T-helper 1 cell (primary cell): ENCODE measurements around the gene PTPRD.
"Not testable (repeated sequence)": the region's sequence is repeated elsewhere in the genome, so short reads cannot be mapped to it uniquely, and the experiment has no call there.

Source experiments
- DNase-seq, 5 donors: peaks; one replicate each; pipeline ENCODE4 v3.0.0-alpha.2; 2012 to 2020

Gene PTPRD

DNA sequence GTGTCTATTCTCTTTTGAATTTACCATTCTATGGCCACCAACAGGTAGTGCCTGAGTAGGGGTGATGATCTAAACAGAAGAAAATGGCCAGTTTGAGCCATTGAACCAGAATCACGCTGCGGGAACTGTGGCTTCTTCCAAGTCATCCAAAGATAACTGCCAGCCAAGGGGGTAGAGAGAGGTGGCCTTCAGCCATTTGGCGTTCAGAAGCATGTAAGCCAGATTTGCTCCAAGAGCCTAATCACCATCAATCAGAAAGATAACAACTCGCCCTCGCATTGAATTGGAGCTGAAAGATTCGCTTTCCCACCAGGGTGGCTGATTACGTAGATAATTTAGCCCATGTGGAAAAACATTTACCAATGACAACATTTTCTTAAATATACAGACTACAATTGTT is 1510.5 kb downstream of the PTPRD start:
- DNase-seq: no peak

DNA sequence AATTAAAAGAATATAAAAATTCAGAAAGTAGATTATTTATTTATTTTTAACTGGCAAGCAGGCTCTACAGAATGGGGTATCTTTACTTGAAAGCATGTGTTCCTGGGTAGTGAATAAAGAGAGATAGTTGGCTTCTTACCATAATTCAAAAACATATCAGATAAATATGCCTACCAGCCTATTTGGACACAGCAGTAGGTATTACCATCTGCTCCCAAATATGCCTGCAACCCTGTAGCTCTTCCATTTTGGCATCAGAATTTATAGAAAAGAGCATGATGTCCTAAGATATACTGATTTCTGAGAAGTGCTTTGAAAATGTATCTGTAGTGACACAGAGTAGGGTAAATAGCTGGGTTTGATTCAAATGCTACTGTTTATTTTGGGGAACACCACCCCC is 1512.7 kb downstream of the PTPRD start:
- no peak for DNase-seq

DNA sequence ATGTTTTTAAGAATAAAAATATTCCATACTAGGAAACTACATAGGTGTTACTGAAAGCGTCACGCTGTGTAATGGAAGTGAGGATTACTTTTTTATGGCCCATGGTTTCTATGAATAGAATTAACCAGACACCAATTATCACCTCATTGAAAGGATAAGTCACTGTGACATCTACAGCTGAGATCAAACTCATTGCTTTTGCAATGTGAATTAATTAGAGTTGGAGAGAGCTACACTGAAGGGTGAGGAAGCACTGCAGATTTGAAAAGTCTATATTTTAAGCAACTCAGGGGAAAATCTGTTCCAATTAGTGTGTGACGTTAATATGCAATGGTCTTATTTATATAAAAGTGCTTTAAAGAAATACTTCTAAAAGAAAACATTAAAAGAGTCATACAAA is 1513.2 kb downstream of the PTPRD start:
- no peak for DNase-seq

DNA sequence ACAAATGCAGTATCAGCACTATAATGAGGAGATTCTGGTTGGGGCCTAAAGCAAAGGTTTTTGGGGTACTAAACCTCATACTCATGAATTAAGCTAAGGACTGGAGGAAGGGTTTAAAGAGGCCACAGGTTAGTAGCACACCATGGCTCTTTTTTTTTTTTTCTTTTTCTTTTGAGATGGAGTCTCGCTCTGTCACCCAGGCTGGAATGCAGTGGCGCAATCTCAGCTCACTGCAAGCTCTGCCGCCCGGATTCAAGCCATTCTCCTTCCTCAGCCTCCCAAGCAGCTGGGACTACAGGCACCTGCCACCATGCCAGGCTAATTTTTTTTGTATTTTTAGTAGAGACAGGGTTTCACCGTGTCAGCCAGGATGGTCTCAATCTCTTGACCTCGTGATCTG is 1515.5 kb downstream of the PTPRD start:
- not testable (repeated sequence) for DNase-seq

DNA sequence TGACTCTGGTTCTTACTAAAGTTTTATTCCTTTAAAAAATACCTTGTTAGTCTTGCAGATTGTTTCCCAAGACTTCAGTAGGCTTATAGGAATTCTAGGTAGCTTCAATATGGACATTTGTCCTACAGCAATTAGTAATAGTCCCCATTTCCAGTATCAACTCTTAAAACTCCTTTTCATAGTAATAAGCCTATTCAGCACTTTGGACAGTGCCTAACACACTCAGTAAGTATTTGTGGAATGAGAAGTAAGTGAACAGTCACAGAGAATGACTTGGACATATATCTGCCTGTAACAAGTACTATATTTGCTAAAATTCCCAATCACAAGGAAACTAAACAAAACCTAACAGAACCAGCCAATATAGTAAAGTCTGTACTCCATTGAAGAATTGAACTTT is 1521.4 kb downstream of the PTPRD start:
- no peak for DNase-seq

DNA sequence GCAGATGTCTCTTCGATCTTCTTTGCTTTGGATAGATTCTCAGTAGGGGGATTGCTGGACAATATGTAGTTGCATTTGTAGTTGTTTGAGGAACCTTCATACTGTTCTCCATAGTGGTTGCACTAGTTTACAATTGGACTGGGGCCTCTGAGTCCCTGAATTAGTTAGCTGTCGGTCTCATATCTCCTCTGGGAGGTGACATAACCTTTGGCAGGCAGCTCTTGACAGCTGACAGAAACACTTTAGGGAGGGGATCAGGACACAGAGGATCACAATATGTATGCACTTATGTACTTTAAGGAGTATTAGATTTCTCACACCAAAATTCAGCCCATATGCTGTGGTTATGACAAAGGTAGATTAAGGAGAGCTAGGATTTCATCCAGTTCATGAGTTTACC is 1533.3 kb downstream of the PTPRD start:
- no peak for DNase-seq

DNA sequence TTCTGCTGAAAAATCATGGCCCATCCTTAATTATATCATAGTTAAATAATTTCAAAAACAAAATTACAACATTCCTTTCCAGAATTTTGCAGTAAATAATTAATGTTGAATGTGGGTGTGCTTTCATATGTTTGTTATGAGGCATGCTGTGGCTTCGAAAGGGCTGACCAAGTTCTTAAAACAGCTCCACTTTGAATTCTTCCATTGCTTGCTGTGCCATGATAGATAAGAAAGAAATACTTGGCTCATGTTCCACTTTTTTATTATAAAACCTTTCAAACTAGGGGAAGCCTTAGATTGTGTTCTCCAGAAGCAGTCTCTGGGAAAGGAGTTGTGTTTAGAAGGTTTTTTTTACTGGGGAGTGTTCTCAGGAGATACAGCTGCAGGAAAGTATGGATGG is 1534.5 kb downstream of the PTPRD start:
- DNase-seq: no peak

DNA sequence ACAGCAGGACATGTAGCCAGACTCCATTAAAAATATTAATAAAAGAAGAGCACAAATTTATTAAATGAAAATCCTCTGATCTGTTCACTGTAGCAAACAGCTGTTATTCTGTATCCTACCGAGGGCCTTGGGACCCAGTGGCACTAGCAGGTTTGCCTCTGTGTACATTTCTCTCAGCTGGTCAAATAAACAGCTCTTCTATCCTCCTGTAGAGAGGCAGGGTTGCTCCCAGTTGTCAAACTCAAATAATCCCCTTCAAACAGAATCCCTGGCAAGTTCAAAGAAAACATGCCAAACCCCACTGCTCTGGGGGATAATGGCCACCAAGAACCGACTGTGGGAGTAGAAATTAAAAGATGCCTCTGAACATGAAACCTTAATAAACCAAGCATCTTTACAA is 1551.2 kb downstream of the PTPRD start:
- no peak for DNase-seq

DNA sequence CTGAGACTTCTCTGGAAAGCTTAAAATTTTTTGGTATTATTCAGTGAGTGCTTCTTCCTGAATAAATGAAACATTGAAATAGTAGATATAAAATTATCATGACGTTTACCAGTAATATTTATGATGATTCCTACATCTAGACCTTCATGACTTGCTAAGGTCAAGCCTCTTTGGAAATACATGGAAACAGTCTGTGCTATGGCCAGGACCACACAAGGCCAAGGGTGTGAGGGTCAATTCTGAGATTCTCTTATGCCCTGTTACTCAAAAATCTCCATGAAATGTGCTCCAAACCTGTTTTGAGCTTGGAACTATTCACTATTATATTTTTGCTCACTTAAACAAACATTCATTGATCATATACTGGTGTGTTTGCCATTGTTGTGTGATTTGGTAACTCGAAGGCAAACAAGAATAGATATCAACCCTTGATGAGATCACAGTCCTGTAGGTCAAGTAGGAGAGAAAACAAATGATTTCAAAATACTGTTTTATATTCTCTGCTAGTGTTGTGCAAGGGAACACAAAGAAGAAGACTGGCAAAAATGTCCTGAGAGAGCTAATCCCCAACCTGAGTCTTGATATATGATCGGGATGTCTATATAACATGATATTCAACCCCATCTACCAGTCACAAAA is 1558.3 kb downstream of the PTPRD start:
- DNase-seq: no peak

DNA sequence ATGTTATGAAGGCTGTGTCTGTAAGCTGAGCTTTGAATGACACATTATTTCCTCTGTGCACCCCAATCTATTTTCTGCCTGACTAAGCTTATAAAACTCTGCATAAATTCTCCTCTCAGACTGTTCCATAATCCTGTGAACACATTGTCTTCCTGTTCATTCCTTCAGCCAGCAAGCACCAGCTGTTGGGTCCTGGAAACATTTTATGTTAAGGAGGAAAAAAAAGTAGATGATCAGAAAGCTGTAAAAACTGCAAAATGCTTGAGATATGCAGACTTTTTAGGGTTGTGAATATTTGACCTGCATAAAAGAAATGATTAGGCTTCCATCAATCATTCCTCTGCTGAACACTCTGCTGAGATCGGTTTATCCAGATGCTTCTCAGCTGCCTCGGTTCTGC is 1567.2 kb downstream of the PTPRD start:
- DNase-seq: no peak

DNA sequence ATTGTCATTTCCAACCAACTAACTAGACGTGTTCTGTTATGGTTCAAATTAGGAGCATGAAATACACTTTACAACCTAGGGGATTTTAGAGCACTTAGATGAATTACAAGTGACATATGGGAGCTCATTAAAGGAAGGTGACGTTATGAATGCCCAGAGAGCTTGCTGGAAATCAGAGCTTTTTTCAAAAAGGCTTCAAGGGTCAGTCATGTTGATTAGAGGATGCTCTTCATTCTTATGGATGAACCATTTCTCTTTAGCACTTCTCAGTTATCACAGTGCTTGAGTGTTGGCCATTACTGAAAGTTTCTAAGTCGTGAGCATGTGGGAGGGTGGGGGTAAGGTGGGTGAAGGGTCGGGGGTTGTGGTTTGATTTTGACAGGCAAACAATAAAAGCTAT is 1567.7 kb downstream of the PTPRD start:
- no peak for DNase-seq

DNA sequence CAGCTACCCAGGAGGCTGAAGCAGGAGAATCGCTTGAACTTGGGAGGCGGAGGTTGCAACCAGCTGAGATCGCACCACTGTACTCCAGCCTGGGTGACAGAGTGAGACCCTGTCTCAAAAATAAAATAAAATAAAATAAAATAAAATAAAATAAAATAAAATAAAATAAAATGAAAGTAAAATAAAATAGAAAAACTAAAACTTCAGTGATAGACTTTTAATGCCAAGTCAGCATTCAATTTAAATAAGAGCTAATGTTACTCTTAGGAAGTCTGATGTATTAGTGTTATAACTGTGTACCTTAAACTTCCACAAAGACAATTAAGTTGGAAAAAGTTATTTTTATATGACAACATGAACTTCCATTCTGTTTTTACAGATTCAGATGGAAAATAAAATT is 1569.0 kb downstream of the PTPRD start:
- DNase-seq: not testable (repeated sequence)

DNA sequence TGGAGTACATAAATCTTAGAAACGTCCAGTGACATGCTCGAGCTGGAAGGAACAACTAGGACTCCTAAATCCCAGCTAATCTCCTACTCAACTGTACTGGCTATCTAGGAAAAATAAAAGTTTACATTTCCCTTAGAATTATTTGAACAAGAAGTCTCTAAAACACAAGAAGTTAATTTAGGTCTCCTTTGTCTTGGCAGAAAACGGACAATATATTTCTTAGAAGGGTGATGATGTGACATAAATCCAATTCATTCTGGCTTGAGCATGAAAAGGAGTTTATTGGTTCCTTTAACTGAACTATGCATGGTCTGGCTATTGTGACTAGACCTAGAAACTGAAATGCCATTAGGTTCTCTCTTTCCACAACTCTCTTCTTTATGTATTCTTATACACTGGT is 1571.0 kb downstream of the PTPRD start:
- no peak for DNase-seq

DNA sequence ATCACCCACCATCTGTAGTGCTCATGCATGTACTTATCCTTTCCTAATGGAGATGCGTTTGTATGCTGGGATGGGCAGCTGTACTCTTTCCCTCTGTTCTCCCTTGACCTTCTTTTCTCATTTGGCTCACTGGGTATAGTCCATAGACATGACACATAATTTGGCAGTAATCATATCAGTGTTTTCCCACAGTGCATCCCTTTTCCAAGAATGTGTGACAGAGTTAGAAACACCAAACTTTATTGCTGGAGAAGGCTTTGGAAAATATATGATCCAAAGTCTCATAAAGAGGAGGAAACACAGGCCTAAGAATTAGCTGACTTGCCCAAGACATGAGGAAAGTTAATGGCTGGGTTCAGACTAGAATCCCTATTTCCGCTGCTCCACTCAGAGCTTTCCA is 1579.8 kb downstream of the PTPRD start:
- no peak for DNase-seq

DNA sequence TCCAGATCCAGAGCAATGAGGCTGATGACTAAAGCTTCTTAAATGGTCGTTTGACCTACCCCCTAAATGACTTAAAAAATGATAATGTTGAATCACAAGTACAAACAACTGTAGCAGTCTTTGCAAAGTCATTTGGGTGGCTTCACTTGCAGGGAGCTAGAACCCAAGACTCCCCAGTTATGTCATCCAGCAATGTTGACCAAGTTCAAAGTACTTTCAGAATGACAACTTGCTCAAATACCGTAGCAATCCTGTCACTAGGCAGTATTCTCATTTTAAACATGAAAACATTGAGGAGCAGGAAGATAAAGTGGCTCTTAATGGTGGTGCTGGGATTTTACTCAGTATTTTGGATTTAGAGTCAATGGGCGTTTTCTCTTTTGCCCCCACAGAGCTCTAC is 1596.2 kb downstream of the PTPRD start:
- DNase-seq: no peak

DNA sequence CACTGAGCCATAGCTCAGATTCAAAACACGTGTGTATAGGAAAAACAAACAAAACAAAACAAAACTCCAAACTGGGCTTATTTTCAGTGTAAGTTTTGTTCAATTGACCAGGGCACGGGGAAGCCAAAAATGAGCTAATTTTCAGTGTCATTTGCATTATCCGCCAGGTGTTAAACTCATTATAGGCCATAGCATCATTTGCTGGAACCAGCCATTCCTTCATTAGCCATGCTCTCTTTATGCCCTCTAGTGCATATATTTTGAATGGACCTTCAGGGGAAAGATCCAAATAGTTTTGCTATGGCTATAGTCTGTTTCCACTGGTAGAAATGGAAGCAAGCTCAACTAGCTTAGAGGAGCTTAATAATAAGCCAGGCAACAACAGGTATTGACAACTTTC is 1608.0 kb downstream of the PTPRD start:
- DNase-seq: no peak

DNA sequence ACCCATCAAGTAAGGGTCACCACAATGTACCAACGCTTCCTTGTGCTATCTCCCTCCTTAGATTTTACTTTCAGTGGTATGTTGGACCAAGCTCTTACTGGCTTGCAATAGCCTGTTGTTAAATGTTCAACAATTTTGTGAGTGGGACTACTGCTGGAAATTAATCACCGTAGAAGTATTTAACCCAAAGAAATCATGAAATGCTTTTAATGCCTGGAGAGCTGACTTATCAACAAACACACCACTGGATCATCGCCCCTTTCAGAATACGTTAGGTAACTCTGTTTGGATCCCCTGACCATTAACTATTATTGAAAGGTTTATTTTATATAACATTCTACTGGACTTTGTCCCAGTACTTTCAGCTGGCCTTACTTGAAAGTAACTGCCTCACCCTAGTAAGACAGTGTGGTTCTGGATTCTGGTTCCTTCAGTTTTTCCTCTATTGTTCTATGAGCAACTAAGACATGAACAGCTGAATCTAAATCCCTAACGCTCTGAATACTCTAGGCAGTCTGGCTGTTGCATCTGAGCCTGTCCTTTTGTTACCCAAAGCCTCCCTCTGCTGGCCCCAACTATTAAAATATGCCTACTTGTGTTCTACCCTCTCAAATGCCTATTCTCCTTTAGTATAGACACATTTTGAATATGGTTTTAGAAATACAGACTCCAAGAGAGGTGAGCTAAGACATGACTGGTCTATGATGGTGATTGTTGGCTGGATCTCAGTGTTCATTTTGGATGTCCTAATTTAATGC is 1609.8 kb downstream of the PTPRD start:
- no peak for DNase-seq

DNA sequence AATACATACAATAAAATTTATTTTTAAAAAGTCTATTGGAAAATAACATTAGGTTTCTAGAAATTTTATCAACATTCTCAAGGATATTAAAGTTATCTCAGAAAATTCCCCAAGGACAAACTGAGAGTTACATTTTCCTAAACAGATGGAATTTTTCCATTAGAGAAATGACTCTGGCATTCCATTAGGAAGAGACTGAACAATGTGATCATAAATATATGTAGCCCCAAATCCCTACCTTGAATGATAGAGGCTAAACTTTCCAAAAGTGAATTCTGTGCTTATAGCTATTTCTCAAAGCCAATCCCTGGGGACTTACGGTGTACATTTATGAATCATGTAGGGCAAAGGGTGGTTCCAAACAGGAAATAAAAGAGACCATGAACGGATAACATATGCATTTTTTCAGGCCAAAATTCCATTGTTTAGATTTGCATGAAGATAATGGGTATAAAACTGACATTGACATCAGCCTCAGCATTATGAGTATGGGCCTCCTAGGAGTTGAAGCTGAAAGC is 1632.2 kb downstream of the PTPRD start:
- DNase-seq: no peak

DNA sequence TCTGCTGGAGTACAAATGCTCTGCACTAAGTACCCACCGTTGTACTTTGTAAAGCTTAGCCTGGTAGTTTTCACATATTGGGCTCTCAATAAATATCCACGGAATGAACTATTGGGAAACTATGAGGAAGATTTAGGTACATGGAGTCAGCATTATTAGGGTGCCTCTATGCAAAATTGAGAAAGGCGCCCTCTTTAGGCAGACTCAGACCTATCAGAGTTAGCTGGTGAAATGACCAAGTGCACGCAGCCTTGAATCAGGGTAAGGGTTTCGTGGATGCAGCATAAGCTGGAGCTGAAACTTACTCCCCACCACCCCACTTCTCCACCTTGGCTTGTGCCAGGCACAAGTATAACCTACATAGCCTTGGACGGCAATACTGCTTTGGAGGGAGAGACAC is 1634.5 kb downstream of the PTPRD start:
- DNase-seq: no peak

DNA sequence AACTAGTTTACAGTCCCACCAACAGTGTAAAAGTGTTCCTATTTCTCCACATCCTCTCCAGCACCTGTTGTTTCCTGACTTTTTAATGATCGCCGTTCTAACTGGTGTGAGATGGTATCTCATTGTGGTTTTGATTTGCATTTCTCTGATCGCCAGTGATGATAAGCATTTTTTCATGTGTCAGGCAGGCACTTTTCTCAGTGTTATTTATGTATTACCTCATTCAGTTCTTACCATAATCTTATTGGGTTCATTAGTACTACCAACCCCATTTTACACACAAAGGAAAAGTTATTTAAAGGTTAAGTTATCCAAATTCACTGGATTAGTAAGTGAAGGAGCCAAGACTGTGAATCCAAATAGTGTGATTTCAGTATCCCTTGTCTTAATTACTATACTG is 1644.5 kb downstream of the PTPRD start:
- not testable (repeated sequence) for DNase-seq

DNA sequence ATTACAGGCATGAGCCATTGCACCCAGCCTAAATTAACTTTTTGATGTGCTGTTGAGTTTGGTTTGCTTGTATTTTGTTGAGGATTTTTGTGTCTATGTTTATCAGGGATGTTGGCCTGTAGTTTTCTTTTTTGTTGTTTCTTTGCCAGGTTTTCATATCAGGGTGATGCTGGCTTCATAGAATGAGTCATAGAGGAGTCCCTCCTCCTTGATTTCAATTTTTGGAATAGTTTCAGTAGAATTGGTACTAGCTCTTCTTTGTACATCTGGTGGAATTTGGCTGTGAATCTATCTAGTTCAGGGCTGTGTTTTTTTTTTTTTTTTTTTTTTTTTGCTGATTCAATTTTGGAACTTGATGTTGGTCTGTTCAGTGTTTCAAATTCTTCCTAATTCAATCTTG is 1648.9 kb downstream of the PTPRD start:
- no peak for DNase-seq

DNA sequence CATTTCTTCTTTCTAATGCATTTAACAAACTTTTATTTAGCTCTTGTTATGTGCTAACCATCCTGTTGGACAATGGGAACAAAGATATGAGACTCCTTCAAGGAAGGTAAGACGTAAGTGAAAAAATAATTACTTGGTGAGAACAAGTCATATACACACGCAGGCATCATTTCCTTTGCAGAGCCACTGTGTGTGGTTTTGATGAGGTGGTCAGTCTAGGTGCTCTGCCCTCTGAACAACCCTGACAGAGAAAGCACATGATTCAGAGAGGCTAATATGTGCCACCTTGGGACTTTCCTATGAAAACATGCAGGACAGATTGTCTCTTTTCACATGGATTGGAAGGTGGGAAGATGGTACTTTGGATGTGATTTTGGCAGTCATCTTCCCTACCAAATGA is 1650.7 kb downstream of the PTPRD start:
- no peak for DNase-seq

DNA sequence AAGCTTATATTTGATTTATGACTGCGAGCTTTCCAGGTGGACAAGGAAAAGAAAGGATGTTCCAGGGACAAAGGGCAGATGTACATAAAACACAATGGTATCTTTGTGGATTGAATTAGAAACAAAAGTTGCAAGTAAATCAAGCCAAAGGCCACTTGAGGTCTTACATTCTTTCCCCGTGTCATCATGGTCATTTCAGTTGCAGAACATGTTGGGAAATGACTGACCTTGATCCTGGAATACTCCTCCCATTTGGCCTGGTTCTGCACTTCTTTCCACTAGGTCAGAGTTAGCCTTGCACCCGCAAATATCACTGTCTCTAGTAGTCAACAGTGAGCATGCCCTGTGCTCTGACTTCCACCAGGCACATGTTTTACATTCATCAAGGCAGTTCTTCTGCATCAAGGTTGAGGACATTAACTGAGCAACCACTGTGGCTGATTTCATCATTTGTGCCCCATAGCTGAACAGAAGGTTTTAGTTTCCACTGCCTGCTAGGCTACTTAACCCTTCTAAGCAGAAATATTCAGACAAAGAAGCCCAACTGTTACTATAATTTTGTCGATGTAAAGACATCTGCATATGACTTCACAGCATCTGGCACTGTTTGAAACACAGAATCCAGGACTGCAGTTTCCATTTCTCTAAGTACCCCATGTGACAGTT is 1651.5 kb downstream of the PTPRD start:
- DNase-seq: no peak

DNA sequence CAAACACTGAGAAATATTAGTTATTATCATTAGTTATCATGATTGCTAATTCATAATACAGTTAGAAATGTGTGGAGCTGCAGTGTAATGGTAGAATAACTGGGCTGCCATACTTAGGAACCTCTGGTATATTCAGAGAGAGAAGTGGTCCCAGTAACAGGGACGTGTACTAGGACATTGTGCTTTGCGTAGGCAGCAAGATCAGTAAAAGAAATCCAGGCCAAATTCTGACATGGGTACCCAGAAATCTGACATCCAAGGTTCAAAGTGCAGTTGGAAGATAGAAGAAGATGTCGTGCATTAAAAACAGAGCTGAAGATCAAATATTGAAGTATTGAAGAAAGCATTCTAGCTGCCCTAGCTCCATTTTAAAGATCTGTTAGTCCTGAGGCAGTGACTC is 1652.5 kb downstream of the PTPRD start:
- no peak for DNase-seq
